HEK293T (cell line): Measurements from ENCODE around the gene CLIP3.

Source experiments
- BHLHE40 ChIP-seq: fragments of 450-650 bp; IDR thresholded peaks from 2 replicates; pipeline ENCODE4 v1.6.1; 2016; ENCODE audit warnings: mild to moderate bottlenecking, moderate library complexity, borderline replicate concordance
- FOXA1 ChIP-seq: fragments of 450-650 bp; IDR thresholded peaks from 2 replicates; pipeline ENCODE4 v1.6.1; 2016; ENCODE audit warnings: mild to moderate bottlenecking
- FOXK2 ChIP-seq: fragments of 450-650 bp; IDR thresholded peaks from 2 replicates; pipeline ENCODE4 v1.6.1; 2016; ENCODE audit warnings: mild to moderate bottlenecking
- FOXM1 ChIP-seq: fragments of 450-650 bp; IDR thresholded peaks from 2 replicates; pipeline ENCODE4 v1.6.1; 2017; ENCODE audit warnings: mild to moderate bottlenecking, borderline replicate concordance
- HDGF ChIP-seq: fragments of 450-650 bp; IDR thresholded peaks from 2 replicates; pipeline ENCODE4 v1.6.1; 2017; ENCODE audit warnings: antibody characterized with exemption, borderline replicate concordance
- NFRKB ChIP-seq: fragments of 450-650 bp; IDR thresholded peaks from 2 replicates; pipeline ENCODE4 v1.6.1; 2016; ENCODE audit warnings: mild to moderate bottlenecking, moderate library complexity
- SUZ12 ChIP-seq: fragments of 450-650 bp; IDR thresholded peaks from 2 replicates; pipeline ENCODE4 v1.6.1; 2016; ENCODE audit warnings: mild to moderate bottlenecking
- TF ChIP-seq, protein P1 (sequence below): fragments of 450-650 bp; IDR thresholded peaks from 2 replicates; pipeline ENCODE4 v1.6.1; 2016

DNA sequence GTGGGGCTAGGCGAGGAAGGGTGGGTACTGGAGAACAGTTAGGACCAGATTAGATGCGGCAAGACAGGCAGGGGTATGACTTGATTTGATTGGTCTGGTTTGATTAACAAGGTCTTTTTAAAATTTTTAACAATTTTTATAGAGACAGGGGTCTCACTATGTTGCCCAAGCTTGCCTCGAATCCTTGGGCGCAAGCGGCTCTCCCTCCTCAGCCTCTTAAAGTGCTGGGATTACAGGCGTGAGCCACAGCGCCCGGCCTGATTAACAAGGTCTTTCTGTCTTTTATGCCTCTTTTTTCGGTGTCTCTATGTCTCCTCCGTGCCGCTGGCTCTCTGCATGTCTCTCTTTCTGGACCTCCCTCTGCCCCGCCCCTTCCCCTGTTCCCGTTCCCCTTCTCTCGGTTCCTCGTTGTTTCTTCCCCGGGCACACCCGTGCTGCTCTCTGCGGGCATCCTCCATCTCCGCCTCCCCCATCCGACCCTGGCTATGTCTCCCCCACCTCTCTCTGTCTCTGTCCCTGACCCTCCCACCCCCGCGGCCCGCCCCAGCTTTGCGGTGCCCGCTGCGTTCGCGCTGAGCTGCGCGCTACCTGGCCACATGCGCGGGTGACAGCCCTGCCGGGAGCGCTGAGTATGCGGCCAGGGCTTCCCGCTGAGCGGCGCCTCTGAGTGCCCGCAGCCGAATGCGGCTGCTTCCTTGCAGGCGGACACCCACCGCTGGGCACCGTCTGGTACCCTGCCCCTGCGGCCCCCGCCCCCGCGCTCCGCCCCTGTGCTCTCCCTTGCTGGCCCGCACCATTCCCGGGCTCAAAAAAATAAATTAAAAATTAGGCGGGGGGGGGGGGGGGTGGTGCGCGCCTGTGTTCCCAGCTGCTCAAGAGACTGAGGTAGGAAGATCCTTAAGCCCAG lies 45.8 kb downstream of the CLIP3 start:
- TF ChIP-seq BHLHE40 (no peak), SUZ12 (no peak), FOXK2 (no peak), FOXM1 (no peak), HDGF (no peak), FOXA1 (no peak), NFRKB (no peak)
- TF ChIP-seq, protein P1, sequence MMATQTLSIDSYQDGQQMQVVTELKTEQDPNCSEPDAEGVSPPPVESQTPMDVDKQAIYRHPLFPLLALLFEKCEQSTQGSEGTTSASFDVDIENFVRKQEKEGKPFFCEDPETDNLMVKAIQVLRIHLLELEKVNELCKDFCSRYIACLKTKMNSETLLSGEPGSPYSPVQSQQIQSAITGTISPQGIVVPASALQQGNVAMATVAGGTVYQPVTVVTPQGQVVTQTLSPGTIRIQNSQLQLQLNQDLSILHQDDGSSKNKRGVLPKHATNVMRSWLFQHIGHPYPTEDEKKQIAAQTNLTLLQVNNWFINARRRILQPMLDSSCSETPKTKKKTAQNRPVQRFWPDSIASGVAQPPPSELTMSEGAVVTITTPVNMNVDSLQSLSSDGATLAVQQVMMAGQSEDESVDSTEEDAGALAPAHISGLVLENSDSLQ = no peak
